HG02885 (cell line): ENCODE measurements around the gene ZNHIT1.
"Not testable (repeated sequence)": the region's sequence is repeated elsewhere in the genome, so short reads cannot be mapped to it uniquely, and the experiment has no call there.

Experiments used
- ATAC-seq: cut with Tn5 transposase; IDR thresholded peaks from one replicate; pipeline ENCODE4 v1.9.1; 2021; ENCODE audit warnings: mild to moderate bottlenecking; ENCODE audit not compliant: unreplicated experiment, poor library complexity

Gene ZNHIT1

DNA sequence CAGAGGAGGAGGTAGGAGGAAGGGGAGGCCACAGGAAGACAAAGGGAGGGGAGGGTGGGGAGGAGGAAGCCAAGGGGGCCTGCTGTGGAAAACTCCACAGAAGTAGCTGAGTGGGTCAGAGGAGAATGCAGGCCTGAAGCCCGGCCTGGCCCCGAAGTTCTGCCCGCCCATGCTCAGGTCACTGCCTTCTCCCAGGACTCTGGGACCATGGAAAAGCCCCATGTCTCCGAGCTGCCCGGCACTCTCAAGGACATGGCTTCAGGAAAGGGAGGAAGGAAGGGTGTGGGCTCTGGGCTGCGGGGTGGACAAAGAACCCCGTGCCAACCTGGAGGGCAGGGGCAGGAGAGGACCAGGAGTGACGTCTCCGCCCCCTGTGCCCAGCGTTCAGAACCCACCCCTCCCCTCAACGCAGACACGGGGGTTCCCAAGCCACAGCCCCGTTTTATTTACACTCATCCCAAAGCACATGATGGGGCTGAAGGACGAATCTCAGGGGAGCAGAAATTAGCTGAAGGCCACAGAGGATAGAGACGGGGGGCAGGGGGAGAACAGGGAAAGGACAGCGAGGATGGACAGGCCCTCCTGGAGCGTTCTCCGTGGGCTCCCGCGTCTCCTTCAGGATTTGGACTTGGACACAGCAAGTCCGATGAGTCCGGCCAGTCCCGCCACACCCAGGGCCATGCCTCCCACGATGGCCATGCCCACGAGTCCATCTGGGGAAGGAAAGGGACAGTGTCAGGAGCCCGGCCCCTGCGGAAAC is 21.4 kb downstream of the ZNHIT1 start:
- no peak for ATAC-seq

DNA sequence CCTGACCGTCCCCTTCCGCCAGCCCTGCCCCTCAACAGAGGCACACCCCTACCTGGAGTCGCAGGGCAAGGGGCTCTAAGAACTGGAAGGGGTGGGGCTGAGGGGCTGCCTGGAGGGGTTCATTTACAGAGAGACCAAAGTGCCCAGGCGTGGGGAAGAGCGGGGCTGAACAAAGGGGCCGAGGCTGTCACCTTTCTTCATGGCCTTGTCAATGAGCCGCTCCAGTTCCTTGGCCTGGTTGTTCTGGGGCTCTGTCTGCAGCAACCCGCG is 21.9 kb downstream of the ZNHIT1 start:
- no peak for ATAC-seq

DNA sequence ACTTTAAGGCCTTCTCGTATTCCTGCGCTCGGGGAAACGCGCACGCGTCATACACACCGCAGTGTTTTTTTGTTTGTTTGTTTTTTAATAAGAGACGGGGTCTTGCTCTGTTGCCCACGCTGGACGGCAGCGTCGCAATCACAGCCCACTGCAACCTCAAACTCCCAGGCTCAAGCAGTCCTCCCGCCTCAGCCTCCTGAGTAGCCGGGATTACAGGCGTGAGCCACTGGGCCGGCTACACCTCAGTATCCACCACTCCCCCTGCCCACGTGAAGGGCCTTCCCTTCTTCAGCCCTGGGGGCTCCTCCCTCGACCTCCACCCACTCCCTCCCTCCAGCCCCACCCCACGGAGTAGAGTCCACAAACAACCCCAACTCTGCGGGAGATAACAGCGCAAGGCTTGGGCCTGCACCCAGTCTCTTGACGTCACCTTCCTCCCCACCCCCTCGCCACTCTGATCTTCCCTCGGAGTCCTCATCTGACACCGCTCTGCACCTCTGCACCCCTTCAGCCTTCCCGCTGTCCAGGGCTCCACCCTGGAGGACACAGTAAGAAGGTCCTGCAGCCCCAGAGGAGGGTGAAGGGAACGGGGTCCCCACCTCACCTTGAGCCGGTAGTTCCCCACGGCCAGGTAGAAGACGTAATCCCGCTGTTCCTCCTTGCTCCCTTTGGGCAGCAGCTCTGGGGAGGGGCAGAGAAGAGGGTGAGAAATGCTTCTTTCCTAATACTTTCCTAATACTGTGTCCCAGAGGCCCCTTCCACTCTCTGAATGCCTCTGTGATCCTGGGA is 22.5 kb downstream of the ZNHIT1 start:
- no peak for ATAC-seq

GRCh38 chr7:101241015-101241363 is 23.0 kb downstream of the ZNHIT1 start:
- ATAC-seq: no peak

DNA sequence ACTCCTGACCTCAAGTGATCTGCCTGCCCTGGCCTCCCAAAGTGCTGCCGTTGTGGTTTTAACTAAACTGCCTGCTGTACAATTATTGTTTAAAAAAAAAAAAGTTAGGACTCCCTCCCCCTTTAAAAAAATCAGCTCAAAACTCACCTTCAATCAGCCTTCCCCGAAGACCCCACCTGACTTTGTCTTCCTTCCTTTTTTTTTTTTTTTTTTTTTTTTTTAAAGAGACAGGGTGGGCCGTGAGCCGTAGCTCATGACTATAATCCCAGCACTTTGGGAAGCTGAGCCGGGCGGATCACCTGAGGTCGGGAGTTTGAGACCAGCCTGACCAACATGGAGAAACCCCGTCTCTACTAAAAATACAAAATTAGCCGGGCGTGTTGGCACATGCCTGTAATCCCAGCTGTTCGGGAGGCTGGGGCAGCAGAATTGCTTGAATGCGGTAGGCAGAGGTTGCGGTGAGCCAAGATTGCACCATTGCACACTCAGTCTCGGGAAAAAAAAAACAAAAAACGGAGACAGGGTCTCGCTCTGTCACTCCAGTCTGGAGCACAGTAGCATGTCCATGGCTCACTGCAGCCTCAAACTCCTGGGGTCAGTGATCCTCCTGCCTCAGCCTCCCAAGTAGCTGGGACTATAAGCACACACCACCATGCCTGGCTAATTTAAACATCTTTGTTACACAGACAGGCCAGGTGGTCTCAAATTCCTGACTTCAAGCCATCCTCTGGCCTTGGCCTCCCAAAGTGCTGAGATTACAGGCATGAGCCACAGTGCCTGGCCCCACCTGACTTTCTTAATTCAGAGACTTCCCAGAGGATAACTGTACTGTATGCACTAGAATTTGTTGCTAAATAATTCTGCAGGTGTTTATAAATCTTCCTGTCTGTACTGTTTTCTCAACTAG is 23.7 kb downstream of the ZNHIT1 start:
- ATAC-seq: no peak

GRCh38 chr7:101243646-101244374 is 25.8 kb downstream of the ZNHIT1 start:
- no peak for ATAC-seq

DNA sequence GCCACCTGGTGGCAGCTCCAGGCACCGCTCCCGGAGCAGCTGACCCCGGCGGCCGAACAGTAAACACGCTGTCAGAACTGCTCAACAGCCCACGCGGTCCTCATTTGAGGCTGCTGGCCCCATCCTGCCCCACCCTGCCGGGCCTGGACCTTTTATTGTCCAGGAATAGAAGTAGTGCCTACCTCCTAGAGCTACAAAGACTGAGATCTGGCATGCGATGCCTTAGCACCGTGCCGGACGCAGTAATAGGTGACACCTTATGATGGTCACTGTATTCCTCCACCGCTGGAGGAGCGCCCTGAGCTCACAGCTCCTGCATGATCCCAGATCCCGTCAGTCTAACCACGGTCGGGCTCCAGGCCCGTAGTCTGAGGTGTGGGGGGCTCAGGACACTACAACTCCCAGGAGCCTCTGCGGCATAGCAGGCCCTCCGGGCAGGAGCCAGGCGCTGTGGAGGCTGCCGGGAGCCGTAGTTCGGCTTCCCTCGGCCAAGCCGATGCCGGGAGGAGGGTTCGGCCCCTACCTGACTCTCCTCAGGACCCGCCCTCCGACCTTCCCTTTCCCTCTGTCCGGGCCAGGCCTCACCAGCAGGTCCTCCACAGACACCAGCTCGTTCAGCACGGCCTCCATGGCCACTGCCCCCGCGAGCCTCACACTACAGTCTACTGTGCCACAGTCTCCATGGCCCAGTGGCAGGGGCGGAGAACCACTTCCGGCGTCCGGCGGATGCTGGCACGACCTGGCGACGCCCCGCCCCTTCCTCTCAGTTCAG is 26.6 kb downstream of the ZNHIT1 start, which contains the start of gene FIS1:
Gene FIS1, minus strand, starts transcription at position 707 of the 772 bp plus-strand sequence. Its CDS starts 77 bp downstream, at position 630.
- peak; percentile 93 for ATAC-seq

- ATAC-seq: no peak
These were observed 27.2 kb downstream of the ZNHIT1 start for GRCh38 chr7:101245147-101245668.

DNA sequence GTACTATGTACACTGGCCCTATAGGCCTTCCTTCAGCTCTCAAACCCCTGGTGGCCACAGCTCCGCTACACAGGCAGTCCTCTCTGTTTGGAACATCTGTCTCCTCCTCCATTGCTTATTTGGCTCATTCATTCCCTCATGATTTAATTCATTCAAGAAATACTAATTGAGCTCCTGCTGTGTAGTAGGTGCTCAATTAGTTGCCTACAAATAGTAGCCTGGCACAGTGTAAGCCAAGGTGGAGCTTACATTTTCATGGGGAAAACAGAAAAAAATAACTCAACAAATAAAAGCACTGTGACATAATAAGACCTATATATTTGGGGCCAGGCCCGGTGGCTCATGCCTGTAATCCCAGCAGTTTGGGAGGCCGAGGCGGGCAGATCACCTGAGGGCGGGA is 30.3 kb downstream of the ZNHIT1 start:
- no peak for ATAC-seq

- ATAC-seq: peak; percentile 30
These were observed 32.4 kb downstream of the ZNHIT1 start for GRCh38 chr7:101250324-101250723.

DNA sequence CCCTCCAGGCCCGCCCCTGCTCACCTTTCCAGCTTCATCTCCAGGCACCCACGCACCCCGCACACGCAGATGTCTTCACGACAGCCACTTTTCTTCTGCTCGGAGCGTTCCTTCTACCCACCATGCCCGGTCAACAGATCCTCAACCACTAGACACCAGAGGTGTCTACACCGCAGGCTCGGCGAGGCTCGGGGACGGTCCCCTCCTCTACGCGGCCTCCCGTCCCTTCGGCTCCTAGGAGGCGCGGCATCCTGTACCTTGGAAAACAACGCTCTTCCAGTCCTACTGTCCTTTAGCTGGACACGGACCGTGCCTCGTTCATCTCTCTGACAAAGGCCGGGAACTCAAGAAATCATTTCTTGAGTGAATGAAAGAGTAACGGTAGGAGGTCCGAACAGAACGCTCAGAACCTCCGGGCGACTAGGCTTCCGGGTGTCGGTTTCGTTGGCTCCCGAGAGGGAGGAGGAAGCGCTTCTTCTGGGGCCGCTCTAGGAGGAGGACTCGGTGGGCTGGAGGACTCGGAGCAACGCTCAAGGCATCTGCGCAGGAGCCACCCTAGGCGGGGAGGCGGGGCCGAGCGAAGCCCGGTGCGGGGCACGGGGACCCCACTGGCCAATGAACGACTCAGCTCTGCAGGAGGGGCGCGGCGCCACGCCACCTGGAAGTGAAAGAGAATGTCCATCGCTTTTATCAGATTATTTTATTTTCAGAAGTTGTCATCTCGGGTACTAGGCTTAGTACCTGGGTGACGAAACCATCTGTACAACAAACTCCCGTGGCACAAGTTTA is 34.1 kb downstream of the ZNHIT1 start:
- ATAC-seq: peak; percentile 97

- ATAC-seq: not testable (repeated sequence)
These were observed 35.2 kb downstream of the ZNHIT1 start for GRCh38 chr7:101253199-101253598.

DNA sequence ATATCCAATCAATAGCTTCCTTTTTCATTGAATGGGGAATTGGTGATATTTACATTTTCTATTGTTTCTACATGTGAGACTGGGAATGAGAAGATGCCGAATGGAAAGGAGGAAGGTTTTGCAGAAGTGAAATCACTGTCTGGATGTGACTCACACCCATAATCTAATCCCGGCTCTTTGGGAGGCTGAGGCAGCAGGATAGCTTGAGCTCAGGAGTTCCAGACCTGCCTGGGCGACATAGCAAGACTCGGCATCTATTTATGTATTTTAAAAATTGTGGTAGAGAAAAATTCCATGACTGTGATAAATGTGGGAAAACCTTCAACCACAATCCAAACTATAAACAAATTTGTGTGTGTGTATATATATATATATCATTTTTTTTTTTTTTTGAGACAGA is 37.8 kb downstream of the ZNHIT1 start:
- no peak for ATAC-seq

- ATAC-seq: no peak
These were observed 40.3 kb downstream of the ZNHIT1 start for GRCh38 chr7:101258243-101258731.

DNA sequence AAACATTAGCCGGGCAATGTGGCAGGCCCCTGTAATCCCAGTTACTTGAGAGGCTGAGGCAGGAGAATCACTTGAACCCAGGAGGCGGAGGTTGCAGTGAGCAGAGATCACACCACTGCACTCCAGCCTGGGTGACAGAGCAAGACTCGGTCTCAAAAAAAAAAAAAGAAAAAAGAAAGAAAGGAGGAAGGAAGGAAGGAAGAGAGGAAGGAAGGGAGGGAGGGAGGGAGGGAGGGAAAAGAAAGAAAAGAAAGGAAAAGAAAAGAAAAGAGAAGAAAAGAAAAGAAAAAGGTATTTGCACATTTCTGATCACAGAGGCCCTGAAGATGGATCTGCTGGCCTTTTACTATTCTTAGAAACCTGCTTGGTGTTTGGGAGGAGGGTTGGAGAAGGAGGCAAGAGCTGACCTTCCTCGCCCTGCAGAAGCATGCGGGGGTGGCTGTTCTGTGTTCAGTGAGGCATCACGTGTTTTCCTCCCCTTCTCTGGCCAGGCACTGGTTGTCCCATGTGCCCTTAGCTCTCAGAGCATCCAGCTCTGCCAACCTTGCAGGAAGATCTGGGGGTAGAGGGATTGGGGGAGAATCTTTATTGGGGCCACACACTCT is 46.2 kb downstream of the ZNHIT1 start:
- ATAC-seq: not testable (repeated sequence)

DNA sequence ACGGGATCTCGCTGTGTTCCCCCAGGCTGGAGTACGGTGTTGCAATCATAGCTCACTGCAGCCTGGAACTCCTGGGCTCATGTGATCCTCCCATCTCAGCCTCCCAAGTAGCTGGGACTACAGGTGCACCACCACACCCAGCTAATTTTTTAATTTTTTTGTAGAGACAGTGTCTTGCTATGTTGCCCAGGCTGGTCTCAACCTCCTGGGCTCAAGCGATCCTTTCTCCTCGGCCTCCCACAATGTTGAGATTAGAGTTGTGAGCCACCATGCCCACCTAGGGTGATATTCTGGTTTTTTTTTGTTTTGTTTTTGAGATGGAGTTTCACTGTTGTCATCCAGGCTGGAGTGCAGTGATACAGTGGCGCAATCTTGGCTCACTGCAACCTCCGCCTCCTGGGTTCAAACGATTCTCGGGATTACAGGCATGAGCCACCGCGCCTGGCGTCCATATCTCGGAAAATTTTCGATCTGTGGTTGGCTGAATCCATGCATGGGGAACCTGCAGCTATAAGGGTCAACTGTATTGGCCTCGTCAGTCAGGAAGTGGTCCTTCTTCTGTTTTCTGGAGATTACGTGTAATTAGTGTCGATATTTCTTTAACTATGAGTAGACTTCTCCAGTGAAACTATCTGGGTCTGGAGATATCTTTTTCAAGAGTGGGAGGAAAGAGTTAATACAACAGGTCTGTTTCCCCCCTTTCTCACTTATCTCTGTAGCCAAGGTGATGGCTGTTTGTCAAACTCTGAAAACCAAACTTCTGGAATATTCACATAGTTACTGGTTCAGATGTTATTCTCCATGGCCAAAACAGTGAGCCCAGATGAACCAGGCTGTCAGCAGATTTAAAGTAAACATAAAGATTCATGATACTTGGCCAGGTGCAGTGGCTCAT is 47.9 kb downstream of the ZNHIT1 start:
- ATAC-seq: no peak

DNA sequence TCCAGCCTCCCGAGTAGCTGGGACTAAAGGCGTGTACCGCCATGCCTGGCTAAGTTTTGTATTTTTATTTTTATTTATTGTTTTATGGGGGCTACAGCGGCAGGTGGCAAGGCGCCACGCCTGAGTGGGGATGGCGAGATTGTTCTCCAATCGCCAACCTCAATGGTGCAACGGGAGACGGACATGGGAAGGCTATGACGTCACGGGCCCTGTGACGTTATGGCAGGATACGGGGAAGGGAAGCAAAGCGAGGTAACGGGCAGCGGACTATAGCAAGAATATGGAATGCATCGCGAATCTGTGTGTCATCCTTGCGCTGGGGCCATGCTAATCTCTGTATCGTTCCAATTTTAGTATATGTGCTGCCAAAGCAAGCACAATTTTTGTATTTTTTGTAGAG is 51.7 kb downstream of the ZNHIT1 start:
- no peak for ATAC-seq
